Kidney epithelial cell (primary cell): Measurements from ENCODE around the gene TMIGD2. TPM values are rescaled to one million over a fixed set of nuclear protein-coding genes. Genes with fewer than 3 reads are reported as not detected.
"Not testable (repeated sequence)": the region's sequence is repeated elsewhere in the genome, so short reads cannot be mapped to it uniquely, and the experiment has no call there.

Source experiments
- DNase-seq: peaks from one replicate; pipeline ENCODE4 v3.0.0-alpha.2; 2010; ENCODE audit warnings: low read depth
- H3K27me3 ChIP-seq: 2 replicates; pipeline ENCODE4 v1.6.0; 2011; ENCODE audit warnings: low read length; ENCODE audit not compliant: control insufficient read depth, insufficient read depth
- H3K36me3 ChIP-seq: 2 replicates; pipeline ENCODE4 v1.5.1; 2011; ENCODE audit warnings: low read length; ENCODE audit not compliant: control insufficient read depth, insufficient read depth
- H3K4me3 ChIP-seq: 2 replicates; pipeline ENCODE4 v1.5.1; 2011; ENCODE audit warnings: low read depth, mild to moderate bottlenecking, control low read depth, low read length
- CTCF ChIP-seq: IDR thresholded peaks from 2 replicates; pipeline ENCODE4 v1.5.1; 2011; ENCODE audit warnings: mild to moderate bottlenecking, moderate library complexity, low read length, control low read depth, inconsistent platforms; ENCODE audit not compliant: insufficient read depth, poor library complexity, severe bottlenecking
- total RNA-seq: library from RNA; depleted of rRNA; stranded (reverse); fragments of >200 nt; gene quantifications from 2 replicates; pipeline ENCODE4 v1.2.3, GENCODE V29; 2015

Gene TMIGD2
- total RNA-seq, 1 donor from 2014 or later: not detected

- H3K4me3 ChIP-seq: no peak overlapping the region
- no peak for TF ChIP-seq CTCF
- no peak for DNase-seq
- peaks cover 15% of the 10 kb centered on the region for H3K27me3 ChIP-seq
- H3K36me3 ChIP-seq: no peaks in the 10 kb centered on the region
Observed at GRCh38 chr19:4295972-4296771, 6.0 kb downstream of the TMIGD2 start.

DNA sequence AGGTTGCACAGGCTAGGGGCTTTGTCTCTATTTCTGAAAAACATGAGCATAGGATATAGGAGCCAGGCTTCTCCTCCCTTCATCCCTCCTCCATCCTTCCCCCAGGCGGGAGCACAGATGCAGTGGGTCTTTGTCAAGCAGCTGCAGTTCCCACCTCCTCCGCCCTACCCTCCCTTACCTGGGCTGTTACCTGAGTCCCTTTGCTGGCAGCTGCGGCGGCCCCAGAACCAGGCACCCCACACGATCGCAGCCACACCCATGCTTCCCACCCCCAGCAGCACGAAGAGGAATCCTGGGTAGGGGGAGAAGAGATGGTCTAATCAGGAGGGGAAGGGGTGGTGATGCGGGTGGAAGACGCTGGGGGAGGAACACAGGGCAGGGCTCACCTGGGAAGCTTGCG is 7.8 kb downstream of the TMIGD2 start:
- H3K36me3 ChIP-seq: no peaks in the 10 kb centered on the region
- H3K27me3 ChIP-seq: peaks cover 16% of the 10 kb centered on the region
- no peak for DNase-seq
- H3K4me3 ChIP-seq: no peak overlapping the region
- TF ChIP-seq CTCF: no peak

DNA sequence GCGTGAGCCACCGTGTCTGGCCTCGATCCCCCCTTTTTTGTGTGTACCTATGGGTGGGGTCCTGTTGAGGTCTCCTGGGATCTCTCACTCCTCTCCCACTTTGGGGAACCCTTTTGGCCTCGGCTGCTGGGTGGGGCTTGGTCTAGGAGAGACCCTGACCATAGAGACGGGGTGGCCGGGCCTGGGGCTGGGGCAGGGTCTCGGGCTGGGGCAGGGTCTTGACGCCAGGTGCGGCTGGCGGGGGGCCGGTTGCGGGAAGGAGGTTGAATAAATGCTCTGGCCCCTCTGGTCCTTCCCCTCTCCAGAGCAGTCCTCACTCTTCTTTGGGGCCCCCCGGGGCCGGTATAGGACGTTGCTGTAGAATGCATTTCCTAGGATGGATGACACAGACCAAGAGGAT is 9.7 kb downstream of the TMIGD2 start:
- DNase-seq: no peak
- no peak overlapping the region for H3K4me3 ChIP-seq
- TF ChIP-seq CTCF: no peak
- no peaks in the 10 kb centered on the region for H3K36me3 ChIP-seq
- H3K27me3 ChIP-seq: peaks cover 16% of the 10 kb centered on the region

DNA sequence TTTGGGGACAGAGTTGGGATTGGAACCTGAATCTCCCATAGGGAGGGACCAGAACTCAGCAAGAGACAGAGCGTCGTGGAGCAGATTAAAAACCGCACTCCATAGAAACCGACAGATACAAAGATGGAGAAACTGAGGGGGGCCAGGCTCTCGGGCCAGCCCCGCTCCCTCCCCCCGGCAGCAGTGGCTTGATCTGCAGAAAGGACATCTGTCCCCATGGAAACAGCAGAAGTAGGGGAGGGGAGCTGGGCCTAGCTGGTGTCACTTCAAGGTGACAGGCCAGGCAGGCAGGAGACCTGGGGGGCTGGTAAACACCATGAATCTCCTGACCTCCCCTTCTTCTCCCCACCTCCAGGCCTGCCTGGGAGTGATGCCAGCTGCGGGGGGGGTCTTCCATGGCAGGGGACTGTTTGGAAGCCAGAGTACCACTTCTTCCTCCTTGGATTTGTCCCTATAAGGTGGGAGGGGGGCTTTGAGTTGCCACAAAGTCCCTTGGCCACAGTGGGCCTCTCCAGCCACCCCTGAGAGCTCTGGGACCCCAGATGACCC is 10.9 kb downstream of the TMIGD2 start:
- no peak for TF ChIP-seq CTCF
- no peak for DNase-seq
- Histone ChIP-seq H3K36me3 (no peaks in the 10 kb centered on the region), H3K27me3 (peaks cover 12% of the 10 kb centered on the region), H3K4me3 (no peak overlapping the region)

DNA sequence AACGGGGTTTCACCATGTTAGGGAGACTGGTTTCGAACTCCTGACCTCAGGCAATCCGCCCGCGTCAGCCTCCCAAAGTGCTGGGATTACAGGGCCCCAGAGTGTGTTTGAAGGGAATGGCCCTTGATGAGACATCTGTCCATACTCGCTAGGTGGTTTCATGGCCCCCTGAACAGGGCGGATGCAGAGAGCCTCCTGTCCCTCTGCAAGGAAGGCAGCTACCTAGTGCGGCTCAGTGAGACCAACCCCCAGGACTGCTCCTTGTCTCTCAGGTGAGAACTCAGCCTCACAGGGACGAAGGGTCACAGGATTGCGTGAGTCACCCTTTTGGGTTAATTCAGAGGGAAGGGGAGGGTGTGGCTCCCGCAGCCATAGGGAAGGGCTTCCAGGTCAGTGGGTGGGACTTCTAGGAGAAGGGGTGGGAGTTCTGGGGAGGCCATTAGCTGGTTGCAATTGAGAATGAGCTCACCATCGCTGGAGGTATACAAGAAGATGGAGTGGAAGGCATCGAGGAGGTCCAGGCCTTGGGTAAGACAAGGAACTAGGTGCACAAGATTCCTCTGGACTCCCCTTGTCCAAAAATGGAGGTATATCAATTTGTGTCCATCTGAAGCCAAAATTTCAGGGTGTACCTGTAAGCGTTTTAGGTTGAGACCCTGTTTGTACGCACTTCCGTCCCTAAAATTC is 14.0 kb downstream of the TMIGD2 start:
- DNase-seq: no peak
- TF ChIP-seq CTCF: no peak
- Histone ChIP-seq H3K27me3 (peaks cover 12% of the 10 kb centered on the region), H3K36me3 (no peaks in the 10 kb centered on the region), H3K4me3 (no peak overlapping the region)

DNA sequence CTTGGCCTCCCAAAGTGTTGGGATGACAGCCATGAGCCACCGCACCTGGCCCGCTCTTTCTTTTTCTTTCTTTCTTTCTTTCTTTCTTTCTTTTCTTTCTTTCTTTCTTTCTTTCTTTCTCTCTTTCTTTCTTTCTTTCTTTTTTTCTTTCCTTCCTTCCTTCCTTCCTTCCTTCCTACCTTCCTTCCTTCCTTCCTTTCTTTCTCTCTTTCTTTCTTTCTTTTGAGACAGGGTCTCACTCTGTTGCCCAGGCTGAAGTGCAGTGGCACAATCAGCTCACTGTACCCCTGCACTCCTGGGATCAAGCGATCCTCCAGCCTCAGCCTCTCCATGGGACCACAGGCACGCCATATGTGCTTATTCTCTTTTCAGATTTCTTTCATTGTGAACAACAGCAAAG is 16.0 kb downstream of the TMIGD2 start:
- not testable (repeated sequence) for H3K36me3 ChIP-seq, DNase-seq, H3K4me3 ChIP-seq
- H3K27me3 ChIP-seq: peaks cover 16% of the 10 kb centered on the region
